Activated naive CD8-positive, alpha-beta T cell (primary cell): ENCODE data around the gene PAPPA.

Experiments
- H3K27ac Mint-ChIP-seq: one replicate; pipeline ENCODE4 v1.8.0; 2021; ENCODE audit warnings: mixed read lengths
- H3K27me3 Mint-ChIP-seq: one replicate; pipeline ENCODE4 v1.8.0; 2021; ENCODE audit warnings: mixed read lengths
- H3K36me3 Mint-ChIP-seq: one replicate; pipeline ENCODE4 v1.8.0; 2021; ENCODE audit warnings: mixed read lengths
- H3K4me1 Mint-ChIP-seq: one replicate; pipeline ENCODE4 v1.8.0; 2021; ENCODE audit warnings: low read depth, mixed read lengths
- H3K4me3 Mint-ChIP-seq: one replicate; pipeline ENCODE4 v1.8.0; 2021; ENCODE audit warnings: mild to moderate bottlenecking, mixed read lengths
- H3K9me3 Mint-ChIP-seq: one replicate; pipeline ENCODE4 v1.8.0; 2021; ENCODE audit warnings: low read depth, mixed read lengths

The PAPPA gene

GRCh38 chr9:116247791-116248374 is 94.3 kb downstream of the PAPPA start:
- no peak overlapping the region for H3K4me3 Mint-ChIP-seq
- H3K36me3 Mint-ChIP-seq, result no peaks in the 10 kb centered on the region
- H3K27ac Mint-ChIP-seq, result no peak overlapping the region
- H3K4me1 Mint-ChIP-seq, result no peaks in the 10 kb centered on the region
- H3K9me3 Mint-ChIP-seq, result peaks cover 2% of the 10 kb centered on the region
- peaks cover 1% of the 10 kb centered on the region for H3K27me3 Mint-ChIP-seq

GRCh38 chr9:116250891-116251290 is 97.3 kb downstream of the PAPPA start:
- H3K36me3 Mint-ChIP-seq, result no peaks in the 10 kb centered on the region
- no peaks in the 10 kb centered on the region for H3K4me1 Mint-ChIP-seq
- no peak overlapping the region for H3K27ac Mint-ChIP-seq
- no peaks in the 10 kb centered on the region for H3K27me3 Mint-ChIP-seq
- H3K9me3 Mint-ChIP-seq, result peaks cover 2% of the 10 kb centered on the region
- no peak overlapping the region for H3K4me3 Mint-ChIP-seq

DNA sequence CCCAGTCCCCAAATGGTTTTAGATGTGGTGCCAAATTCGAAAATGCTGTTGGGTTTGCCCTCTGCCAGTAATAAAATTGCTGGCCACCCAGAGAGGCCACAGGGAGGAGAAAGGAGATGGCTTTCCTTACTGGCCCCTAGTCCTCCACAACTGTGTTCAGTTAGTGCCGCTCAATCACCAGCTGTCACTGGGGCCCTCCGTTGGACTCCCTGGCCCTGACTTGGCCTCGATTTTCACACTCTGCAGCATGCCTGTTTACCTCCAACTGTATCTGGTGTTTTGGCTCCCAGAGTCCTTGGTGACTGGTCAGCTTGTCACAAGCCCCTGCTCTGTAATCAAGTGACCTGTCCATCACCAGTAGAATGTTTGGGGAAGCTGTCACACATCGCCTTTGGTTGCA is 97.8 kb downstream of the PAPPA start:
- no peak overlapping the region for H3K4me3 Mint-ChIP-seq
- H3K27ac Mint-ChIP-seq, result no peak overlapping the region
- H3K27me3 Mint-ChIP-seq, result no peaks in the 10 kb centered on the region
- H3K9me3 Mint-ChIP-seq, result peaks cover 2% of the 10 kb centered on the region
- no peaks in the 10 kb centered on the region for H3K4me1 Mint-ChIP-seq
- no peaks in the 10 kb centered on the region for H3K36me3 Mint-ChIP-seq

DNA sequence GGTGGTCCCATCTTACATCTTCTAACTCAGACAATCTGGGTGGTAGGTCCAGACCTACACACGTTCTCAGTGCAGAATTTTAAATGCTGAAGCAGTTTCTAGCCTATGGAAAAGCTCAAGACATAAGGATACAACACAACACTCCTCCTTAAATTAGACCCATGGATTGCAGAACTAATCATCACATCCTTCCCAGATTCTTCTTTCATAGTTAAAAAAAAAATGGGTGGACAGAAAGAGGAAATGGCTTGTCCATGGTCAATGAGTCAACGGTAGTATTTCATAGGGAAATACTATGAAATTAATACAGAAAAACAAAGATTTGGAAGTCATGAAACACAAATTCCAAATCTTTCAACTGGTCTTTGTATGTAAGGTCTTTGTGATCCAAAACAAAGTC is 106.9 kb downstream of the PAPPA start:
- Mint-ChIP-seq H3K4me1 (no peaks in the 10 kb centered on the region), H3K27me3 (peaks cover 4% of the 10 kb centered on the region), H3K36me3 (no peaks in the 10 kb centered on the region), H3K9me3 (no peaks in the 10 kb centered on the region), H3K4me3 (no peak overlapping the region), H3K27ac (no peak overlapping the region)

DNA sequence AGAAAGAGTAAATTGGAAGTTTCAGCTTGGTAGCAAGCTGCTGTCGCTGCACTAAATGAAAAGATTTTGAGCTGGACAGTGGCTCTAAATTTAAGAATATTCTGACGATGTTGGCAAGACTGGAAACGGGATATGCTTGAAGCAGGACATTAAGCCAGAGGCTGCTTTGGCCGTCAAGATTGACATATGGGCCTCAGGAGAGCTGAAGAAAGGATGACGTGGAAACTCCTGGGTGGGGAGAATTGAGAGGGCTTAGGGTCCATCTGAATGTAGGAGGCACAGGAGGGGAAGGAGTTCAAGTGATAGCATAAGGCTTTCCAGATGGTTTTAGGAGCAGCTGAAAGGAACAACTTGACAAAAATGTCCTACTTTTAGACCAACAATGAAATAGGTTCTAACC is 108.9 kb downstream of the PAPPA start:
- H3K27me3 Mint-ChIP-seq, result peaks cover 4% of the 10 kb centered on the region

DNA sequence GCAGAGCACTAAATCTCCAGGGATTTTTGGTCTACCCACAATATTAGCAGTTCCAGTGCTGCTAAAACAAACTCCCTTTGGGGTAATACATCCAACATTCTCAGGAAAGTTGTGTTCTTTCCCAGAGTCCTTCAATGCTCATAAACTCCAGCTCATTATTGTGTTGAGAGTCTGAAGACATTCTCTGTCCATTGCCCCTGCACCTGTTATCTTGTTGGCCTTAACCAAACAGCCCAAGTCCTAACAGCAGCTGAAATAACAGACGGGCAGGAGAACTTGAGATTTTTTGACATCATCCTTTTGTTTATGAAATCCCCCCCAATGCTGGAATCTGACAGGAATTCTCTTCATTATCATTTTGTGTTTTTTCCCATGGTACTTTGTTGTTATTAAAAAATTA is 110.8 kb downstream of the PAPPA start:
- no peak overlapping the region for H3K4me3 Mint-ChIP-seq
- H3K27ac Mint-ChIP-seq, result no peak overlapping the region
- peaks cover 4% of the 10 kb centered on the region for H3K27me3 Mint-ChIP-seq
- no peaks in the 10 kb centered on the region for H3K9me3 Mint-ChIP-seq
- H3K4me1 Mint-ChIP-seq, result no peaks in the 10 kb centered on the region
- H3K36me3 Mint-ChIP-seq, result no peaks in the 10 kb centered on the region

More for the DNA sequence above, 108.9 kb downstream of the PAPPA start:
- Mint-ChIP-seq H3K4me3 (no peak overlapping the region), H3K9me3 (no peaks in the 10 kb centered on the region), H3K36me3 (no peaks in the 10 kb centered on the region), H3K4me1 (no peaks in the 10 kb centered on the region), H3K27ac (no peak overlapping the region)

DNA sequence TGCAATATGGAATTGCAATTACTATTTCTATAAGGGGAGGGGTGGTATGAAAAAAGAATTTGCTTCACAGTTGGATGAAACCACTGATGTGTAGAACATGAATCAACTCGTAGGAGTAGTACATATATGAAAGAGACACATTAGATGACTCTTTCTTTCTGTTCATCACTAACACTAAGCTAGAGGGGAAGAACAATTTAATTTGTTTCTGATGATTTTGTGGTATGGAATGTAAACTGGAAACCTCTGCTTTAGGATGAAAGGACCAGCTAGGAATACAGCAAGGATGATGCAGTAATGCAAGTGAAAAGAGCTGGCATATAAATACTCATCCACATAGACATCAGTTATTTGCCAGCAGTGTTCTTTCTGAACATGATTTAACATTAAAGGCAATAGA is 113.4 kb downstream of the PAPPA start:
- Mint-ChIP-seq H3K36me3 (no peaks in the 10 kb centered on the region), H3K4me1 (no peaks in the 10 kb centered on the region), H3K9me3 (peaks cover 3% of the 10 kb centered on the region), H3K27me3 (peaks cover 4% of the 10 kb centered on the region), H3K4me3 (no peak overlapping the region), H3K27ac (no peak overlapping the region)

DNA sequence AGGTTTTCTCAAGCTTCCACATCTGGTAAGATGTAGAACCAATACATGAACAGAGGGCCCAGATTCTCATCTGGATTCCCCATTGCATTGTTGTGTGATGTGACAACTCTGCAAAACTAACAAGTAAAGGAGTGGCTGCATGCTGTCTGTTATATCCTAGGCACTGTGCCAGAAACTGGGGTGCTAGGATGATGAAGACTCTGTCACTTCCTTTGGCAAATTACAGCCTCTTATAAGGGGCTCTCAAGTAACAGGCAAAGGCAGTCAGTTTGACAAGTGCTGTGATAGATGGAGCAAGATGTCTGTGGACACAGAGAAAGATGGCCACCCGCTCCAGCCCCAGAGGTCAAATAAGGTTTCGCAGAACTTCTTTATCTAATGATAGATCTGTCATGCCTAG is 115.7 kb downstream of the PAPPA start:
- Mint-ChIP-seq H3K36me3 (no peaks in the 10 kb centered on the region), H3K27me3 (peaks cover 3% of the 10 kb centered on the region), H3K4me3 (no peak overlapping the region), H3K4me1 (no peaks in the 10 kb centered on the region), H3K9me3 (peaks cover 3% of the 10 kb centered on the region), H3K27ac (no peak overlapping the region)

DNA sequence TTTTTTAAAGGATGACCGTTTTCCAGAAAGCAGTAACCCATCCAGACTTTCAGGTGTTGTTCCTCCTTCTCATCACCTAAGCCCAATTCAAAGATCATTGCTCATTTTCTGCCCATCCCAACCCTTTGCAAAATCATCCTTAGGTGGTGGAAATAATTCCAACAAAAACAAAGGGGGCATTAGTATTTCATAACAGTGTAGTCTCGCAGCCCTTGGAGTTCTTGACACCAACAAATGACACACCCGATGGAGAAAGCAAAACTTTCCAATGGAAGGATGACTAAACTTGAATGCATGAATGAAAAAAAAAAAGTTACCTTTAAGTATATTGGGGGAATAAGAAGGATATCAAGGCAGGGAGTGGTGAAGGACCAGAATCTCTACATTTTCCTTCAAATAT is 117.0 kb downstream of the PAPPA start:
- Mint-ChIP-seq H3K4me3 (no peak overlapping the region), H3K27ac (no peak overlapping the region), H3K36me3 (no peaks in the 10 kb centered on the region), H3K27me3 (peaks cover 6% of the 10 kb centered on the region), H3K4me1 (no peaks in the 10 kb centered on the region), H3K9me3 (peaks cover 3% of the 10 kb centered on the region)

DNA sequence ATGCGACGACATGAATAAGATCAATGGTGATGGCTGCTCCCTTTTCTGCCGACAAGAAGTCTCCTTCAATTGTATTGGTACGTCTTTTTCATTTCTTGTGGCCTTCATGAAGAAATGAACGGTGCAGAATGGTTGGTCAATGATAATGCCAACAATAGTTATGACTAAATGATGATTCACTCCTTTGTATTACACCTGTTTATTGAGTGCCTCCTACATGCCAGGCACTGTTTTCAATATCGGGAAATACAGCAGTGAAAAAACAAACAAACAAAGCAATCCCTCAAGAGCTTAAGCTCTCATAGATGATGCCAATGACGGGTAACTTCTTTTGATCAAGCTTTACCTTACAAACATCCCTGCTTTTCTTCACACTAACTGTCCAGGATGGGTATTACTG is 117.7 kb downstream of the PAPPA start:
- H3K9me3 Mint-ChIP-seq, result peaks cover 3% of the 10 kb centered on the region
- peaks cover 9% of the 10 kb centered on the region for H3K27me3 Mint-ChIP-seq
- no peak overlapping the region for H3K27ac Mint-ChIP-seq
- no peaks in the 10 kb centered on the region for H3K4me1 Mint-ChIP-seq
- H3K36me3 Mint-ChIP-seq, result no peaks in the 10 kb centered on the region
- H3K4me3 Mint-ChIP-seq, result no peak overlapping the region

DNA sequence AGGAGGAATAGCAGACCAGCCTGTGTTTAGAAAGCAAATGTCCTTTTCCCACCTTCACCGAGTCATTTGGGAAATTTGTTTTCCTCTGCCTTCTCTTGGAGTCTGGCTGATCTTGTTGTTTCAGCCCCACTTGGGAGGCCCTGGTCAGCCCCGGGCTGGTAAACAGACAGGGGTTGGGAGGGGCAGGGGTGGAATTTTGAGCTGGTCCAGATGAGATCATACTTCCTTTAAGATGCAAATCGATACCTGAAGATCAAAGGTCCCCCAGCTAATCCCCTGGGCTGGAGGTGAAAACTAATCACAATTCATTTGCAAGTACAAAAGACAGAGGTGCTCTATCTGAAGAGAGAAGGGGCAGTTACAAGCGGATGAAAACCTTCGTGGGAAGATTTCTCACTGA is 118.4 kb downstream of the PAPPA start:
- H3K4me3 Mint-ChIP-seq, result no peak overlapping the region
- peaks cover 3% of the 10 kb centered on the region for H3K9me3 Mint-ChIP-seq
- no peak overlapping the region for H3K27ac Mint-ChIP-seq
- H3K27me3 Mint-ChIP-seq, result peaks cover 9% of the 10 kb centered on the region
- no peaks in the 10 kb centered on the region for H3K4me1 Mint-ChIP-seq
- no peaks in the 10 kb centered on the region for H3K36me3 Mint-ChIP-seq

DNA sequence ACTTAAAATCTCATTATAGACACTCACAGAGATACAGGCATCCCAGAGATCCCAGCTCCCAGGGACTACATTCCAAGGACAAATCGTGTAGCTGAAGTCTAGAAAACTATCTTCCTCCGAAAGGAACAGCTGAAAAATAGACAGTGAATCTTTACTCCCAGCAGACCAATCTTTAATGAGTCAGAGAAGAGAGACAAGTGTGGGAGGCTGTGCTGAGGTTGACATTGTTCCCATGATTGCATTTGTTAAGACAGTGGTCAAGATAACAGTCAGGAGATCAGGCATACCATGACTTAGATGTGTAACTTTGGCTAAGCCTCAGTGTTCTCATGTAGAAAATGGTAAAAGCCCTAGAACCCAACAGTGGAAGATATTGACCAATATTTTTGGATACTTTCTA is 120.7 kb downstream of the PAPPA start:
- no peaks in the 10 kb centered on the region for H3K4me1 Mint-ChIP-seq
- no peaks in the 10 kb centered on the region for H3K36me3 Mint-ChIP-seq
- peaks cover 10% of the 10 kb centered on the region for H3K27me3 Mint-ChIP-seq
- no peak overlapping the region for H3K4me3 Mint-ChIP-seq
- no peak overlapping the region for H3K27ac Mint-ChIP-seq
- peaks cover 3% of the 10 kb centered on the region for H3K9me3 Mint-ChIP-seq

DNA sequence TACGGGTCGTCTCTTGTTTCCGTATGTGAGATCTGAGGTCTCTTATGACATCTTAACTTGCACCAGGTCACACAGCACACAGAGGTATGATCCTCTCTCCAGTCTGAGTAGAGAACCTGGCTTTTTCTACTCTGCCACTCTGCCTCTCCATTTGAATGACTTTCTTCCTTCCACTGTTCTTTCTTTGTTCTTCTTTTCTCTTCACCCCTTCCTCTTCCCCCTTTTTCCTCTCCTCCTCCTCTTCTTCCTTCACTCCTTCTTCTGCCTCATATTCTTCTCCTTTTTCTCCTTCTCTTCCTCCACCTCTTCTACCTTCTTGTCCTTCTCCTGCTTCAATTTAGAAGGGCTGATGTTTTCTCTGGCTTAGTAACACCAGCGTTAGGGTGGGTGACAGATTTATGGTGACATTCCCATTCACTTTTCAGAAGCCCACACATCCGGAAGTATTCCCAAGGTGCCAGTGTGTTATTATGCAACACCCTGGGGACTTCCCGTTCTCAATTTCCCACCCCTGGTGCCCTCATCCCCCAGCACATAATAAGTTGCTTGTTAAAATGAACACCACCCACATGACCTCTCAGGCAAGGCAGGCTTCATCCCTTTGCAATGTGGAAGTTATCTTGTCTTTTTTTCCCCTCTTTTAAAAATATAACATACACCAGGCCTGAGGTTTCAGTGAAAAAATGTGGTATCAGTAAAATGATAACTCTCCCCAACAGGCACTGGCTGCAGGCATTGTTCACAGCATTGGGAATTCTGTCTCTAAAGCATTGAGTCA is 122.0 kb downstream of the PAPPA start:
- no peak overlapping the region for H3K27ac Mint-ChIP-seq
- H3K27me3 Mint-ChIP-seq, result peaks cover 13% of the 10 kb centered on the region
- no peaks in the 10 kb centered on the region for H3K36me3 Mint-ChIP-seq
- no peaks in the 10 kb centered on the region for H3K4me1 Mint-ChIP-seq
- H3K9me3 Mint-ChIP-seq, result peaks cover 3% of the 10 kb centered on the region
- no peak overlapping the region for H3K4me3 Mint-ChIP-seq

- Mint-ChIP-seq H3K36me3 (no peaks in the 10 kb centered on the region), H3K4me3 (no peak overlapping the region)
Measured at GRCh38 chr9:116276196-116276493, 122.6 kb downstream of the PAPPA start.

GRCh38 chr9:116276651-116277121 is 123.1 kb downstream of the PAPPA start:
- Mint-ChIP-seq H3K9me3 (no peaks in the 10 kb centered on the region), H3K27ac (no peak overlapping the region), H3K27me3 (peaks cover 13% of the 10 kb centered on the region), H3K4me1 (no peaks in the 10 kb centered on the region), H3K36me3 (no peaks in the 10 kb centered on the region), H3K4me3 (no peak overlapping the region)

More at GRCh38 chr9:116276196-116276493, 122.6 kb downstream of the PAPPA start:
- H3K4me1 Mint-ChIP-seq, result no peaks in the 10 kb centered on the region
- peaks cover 13% of the 10 kb centered on the region for H3K27me3 Mint-ChIP-seq
- no peak overlapping the region for H3K27ac Mint-ChIP-seq
- H3K9me3 Mint-ChIP-seq, result peaks cover 3% of the 10 kb centered on the region

DNA sequence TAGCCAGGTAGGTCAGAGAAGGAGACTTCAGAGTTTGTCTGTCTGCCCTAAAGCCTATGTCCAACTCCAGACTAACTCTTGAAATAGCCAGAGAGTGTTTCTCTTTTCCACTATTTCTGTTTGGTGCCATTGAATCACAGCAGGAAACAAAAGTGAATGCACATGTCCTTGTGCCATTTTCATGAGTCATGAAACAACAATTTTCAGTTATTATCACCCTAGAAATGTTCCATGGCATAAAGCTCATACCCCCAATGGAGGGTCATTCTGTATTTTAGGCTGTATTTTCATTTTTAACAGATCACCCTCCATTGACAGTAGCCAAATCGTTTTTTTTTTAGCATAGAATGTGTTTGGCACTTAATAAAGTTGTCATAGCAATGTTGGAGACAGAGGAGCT is 124.7 kb downstream of the PAPPA start:
- no peaks in the 10 kb centered on the region for H3K36me3 Mint-ChIP-seq
- H3K9me3 Mint-ChIP-seq, result no peaks in the 10 kb centered on the region
- H3K4me1 Mint-ChIP-seq, result no peaks in the 10 kb centered on the region
- H3K4me3 Mint-ChIP-seq, result no peak overlapping the region
- H3K27me3 Mint-ChIP-seq, result peaks cover 12% of the 10 kb centered on the region
- no peak overlapping the region for H3K27ac Mint-ChIP-seq
